Heart right ventricle (tissue), 16 donors: ENCODE measurements around the gene THAP10. TPM values are rescaled to one million over a fixed set of nuclear protein-coding genes. Genes with fewer than 3 reads are reported as not detected.

ENCODE experiments used
- ATAC-seq, 8 donors: fragments of 200-7000 bp; cut with Tn5 transposase; one replicate each; pipeline ENCODE4 v1.9.1; 2020; ENCODE audit warnings: mild to moderate bottlenecking in 8 of 8, moderate library complexity in 8 of 8, moderate number of reproducible peaks in 1 of 8
- DNase-seq, 2 donors: peaks; one replicate each; pipeline ENCODE4 v3.0.0-alpha.2; 2020
- H3K27ac ChIP-seq, 10 donors: fragments of 200-600 bp; sonication (generic) in 2 of 10; one replicate each; pipeline versions ENCODE4 v1.5.0 to v1.8.0; 2020 to 2022; ENCODE audit warnings: mild to moderate bottlenecking in 3 of 10
- H3K27me3 ChIP-seq, 7 donors: fragments of 200-600 bp; one replicate each; pipeline ENCODE4 v1.8.0; 2021 to 2022; ENCODE audit warnings: mild to moderate bottlenecking in 2 of 7
- H3K36me3 ChIP-seq, 9 donors: fragments of 200-600 bp; sonication (generic) in 1 of 9; one replicate each; pipeline versions ENCODE4 v1.5.0 to v1.8.0; 2020 to 2022; ENCODE audit warnings: mild to moderate bottlenecking in 2 of 9
- H3K4me1 ChIP-seq, 9 donors: fragments of 200-600 bp; sonication (generic) in 1 of 9; one replicate each; pipeline versions ENCODE4 v1.5.0 to v1.8.0; 2020 to 2022; ENCODE audit warnings: mild to moderate bottlenecking in 4 of 9
- H3K4me3 ChIP-seq, 10 donors: fragments of 200-600 bp; sonication (generic) in 2 of 10; one replicate each; pipeline versions ENCODE4 v1.5.0 to v1.8.0; 2020 to 2022; ENCODE audit warnings: mild to moderate bottlenecking in 7 of 10, moderate library complexity in 2 of 10
- H3K9me3 ChIP-seq, 11 donors: fragments of 200-600 bp in 10 of 11; sonication (generic) in 2 of 11; one replicate each; pipeline versions ENCODE4 v1.5.0 to v1.8.0; 2013 to 2022; ENCODE audit warnings: mild to moderate bottlenecking in 2 of 11, control low read depth in 1 of 11, moderate library complexity in 1 of 11
- CTCF ChIP-seq, 9 donors: fragments of 200-600 bp; sonication (generic) in 2 of 9; IDR thresholded peaks; one replicate each; pipeline versions ENCODE4 v1.5.0 to v1.8.0; 2021 to 2022; ENCODE audit warnings: antibody characterized with exemption in 9 of 9, mild to moderate bottlenecking in 5 of 9, moderate library complexity in 1 of 9
- WGBS, 2 donors: extraction: QIAGEN DNeasy Blood & Tissue Kit; methylation state at CpG; one replicate each; pipeline ENCODE4 v1.1.7; 2013; ENCODE audit warnings: inconsistent platforms in 1 of 2; 5-methylcytosine and 5-hydroxymethylcytosine counted together
- intact Hi-C, 10 donors: fragments of 100-400 bp; cut with DNase I; formaldehyde crosslinking; loops; one replicate each; pipeline versions ENCODE4 v1.11.1 to v1.14.2; 2022
- polyA plus RNA-seq, 2 donors: library from polyadenylated mRNA; stranded (reverse); fragments of 200-250 nt; gene quantifications; one replicate each; pipeline ENCODE4 v1.2.3, GENCODE V29; 2013
- total RNA-seq, 10 donors: library from RNA; stranded (reverse); fragmentation: NEBNext Ultra II Directional in 3 of 10; extraction: Animal tissue kit (Norgen Biotek cat#: 25700) in 3 of 10; gene quantifications; one replicate each; pipeline versions ENCODE4 v1.2.1 to v1.2.4, GENCODE V29; 2021 to 2023
- donor health status: Arrhythmogenic right ventricular cardiomyopathy.
- donor health status: ischemic (EF 13 %, LVEDD 7.1; RV severe dilation, severe dysfunction).
- donor health status: healthy with polysubstance abuse.
- donor health status: DM: no; HTN: yes; CAD: no.
- donor health status: DM: no; HTN: no; CAD: no.
- donor health status: ischemic (EF 25% LVEDD 6.9; RV normal size, moderate dysfunction).
- donor health status: ischemic (EF 25% LVEDD 5.7; RV mildly dilated, moderate dysfunction).
- donor health status: healthy.
- donor health status: DM: yes; HTN: yes; CAD: no.
- donor health status: Ischemic cardiomyopathy.
- donor health status: ischemic (EF 35%, LVEDD 5.7; RV mildly dilated, moderate dysfunction).
- donor health status: nonischemic (EF 11% LVEDD 7.7; RV severe dilation, severe dysfunction).
- donor health status: DM: yes; HTN: yes; CAD: no.
- donor health status: PGD.
- donor health status: ischemic (EF 29% LVEDD 5.4; RV normal size, mild dysfunction).
- donor health status: nonischemic (EF 23%, LVEDD 6.1; RV moderate dilation, normal function).

THAP10 gene
- total and polyA plus RNA-seq, 12 donors: 1.2 to 7.0 (median 4.4) TPM

DNA sequence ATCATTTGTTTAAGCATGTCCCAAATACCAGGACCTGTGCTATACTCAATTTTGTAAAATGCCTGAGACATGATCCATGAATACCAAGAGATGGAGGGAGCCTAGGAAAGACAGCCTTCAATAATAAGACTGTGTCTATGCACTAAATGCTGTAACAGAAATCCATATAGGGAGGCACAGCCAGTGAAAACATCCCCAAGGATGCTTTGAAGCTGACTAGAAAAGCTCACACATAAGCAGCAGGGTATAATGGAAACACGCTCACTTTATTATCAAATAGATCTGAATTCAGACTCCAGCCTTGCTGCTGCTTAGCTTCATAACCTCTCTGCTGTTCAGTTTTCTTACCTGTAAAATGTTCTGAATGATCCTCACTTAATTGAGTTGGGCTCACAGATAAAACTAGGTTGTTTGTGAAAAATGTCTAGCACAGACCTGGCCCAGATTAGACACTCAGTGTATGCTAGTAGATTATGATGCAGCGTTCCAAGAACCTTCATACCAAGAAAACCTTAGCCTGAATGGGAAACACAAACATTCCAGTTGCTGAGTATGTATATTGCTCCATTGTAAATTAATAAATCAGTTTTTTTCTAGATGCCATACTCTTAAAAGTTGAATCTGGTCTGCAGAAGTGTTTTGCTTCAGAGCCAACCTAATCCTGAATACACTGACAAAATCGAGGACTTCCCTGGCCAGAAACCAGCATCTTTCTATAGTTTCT, 34.5 kb downstream of the THAP10 start:
- Histone ChIP-seq H3K27ac (peak overlapping the region in 9 of 10 donors; percentile 23 to 96 (median 73)), H3K4me1 (peaks cover 0 to 46% (median 19%) of the 10 kb centered on the region in 9 donors), H3K27me3 (peaks cover 0 to 30% (median 0%) of the 10 kb centered on the region in 7 donors), H3K4me3 (no peak overlapping the region), H3K36me3 (no peaks in the 10 kb centered on the region), H3K9me3 (no peaks in the 10 kb centered on the region)
- TF ChIP-seq CTCF (IDR thresholded peaks at IDR 0.05): no peak
- 79 to 82% methylated on average over 3 of the region's 3 CpGs for WGBS, 2 donors
- DNase-seq (no peak), ATAC-seq (no peak)
- intact Hi-C loops: no loop called here

DNA sequence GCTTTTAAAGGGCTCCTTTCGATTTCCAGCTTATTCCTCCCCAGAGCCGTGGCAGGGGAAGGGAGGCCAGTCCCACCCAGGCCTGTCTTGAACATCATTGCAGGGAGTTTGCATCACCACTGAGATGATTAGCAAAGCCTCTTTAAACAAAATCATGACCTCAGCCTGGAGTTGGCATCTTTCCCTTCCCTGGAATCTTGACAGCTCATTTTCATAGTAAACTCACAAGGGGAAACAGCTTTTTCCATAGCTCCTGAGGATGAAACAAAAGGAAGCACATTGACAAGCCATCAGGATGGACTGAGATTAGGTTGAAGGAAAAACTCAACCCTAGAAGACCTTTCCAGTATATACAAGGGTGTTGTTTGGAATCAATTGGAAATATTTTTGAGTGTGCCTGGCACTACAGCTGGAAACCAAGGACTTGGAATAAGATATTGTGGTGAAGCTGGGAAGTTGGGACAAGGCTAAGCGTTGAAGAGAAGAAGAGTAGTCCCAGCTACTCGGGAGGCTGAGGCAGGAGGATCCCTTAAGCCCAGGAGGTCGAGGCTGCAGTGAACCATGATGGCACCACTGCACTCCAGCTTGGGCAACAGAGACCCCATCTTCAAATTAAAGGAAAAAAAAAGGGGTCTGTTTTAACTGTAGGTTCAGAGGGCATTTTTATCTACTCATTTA, 35.2 kb downstream of the THAP10 start:
- H3K9me3 ChIP-seq: no peaks in the 10 kb centered on the region
- peak overlapping the region in 1 of 10 donors; percentile 14 for H3K4me3 ChIP-seq
- peaks cover 0 to 1% (median 0%) of the 10 kb centered on the region in 9 donors for H3K36me3 ChIP-seq
- peak; percentile 51 to 91 for DNase-seq
- H3K27ac ChIP-seq: peak overlapping the region in 9 of 10 donors; percentile 23 to 97 (median 73)
- intact Hi-C loops: no loop called here
- ATAC-seq: peak; percentile 51 to 89 (median 78)
- H3K27me3 ChIP-seq: peaks cover 0 to 36% (median 0%) of the 10 kb centered on the region in 7 donors
- WGBS, 2 donors: 48 to 61% methylated on average over 5 of the region's 5 CpGs
- peaks cover 0 to 53% (median 23%) of the 10 kb centered on the region in 9 donors for H3K4me1 ChIP-seq
- no peak for TF ChIP-seq CTCF (IDR thresholded peaks at IDR 0.05)

DNA sequence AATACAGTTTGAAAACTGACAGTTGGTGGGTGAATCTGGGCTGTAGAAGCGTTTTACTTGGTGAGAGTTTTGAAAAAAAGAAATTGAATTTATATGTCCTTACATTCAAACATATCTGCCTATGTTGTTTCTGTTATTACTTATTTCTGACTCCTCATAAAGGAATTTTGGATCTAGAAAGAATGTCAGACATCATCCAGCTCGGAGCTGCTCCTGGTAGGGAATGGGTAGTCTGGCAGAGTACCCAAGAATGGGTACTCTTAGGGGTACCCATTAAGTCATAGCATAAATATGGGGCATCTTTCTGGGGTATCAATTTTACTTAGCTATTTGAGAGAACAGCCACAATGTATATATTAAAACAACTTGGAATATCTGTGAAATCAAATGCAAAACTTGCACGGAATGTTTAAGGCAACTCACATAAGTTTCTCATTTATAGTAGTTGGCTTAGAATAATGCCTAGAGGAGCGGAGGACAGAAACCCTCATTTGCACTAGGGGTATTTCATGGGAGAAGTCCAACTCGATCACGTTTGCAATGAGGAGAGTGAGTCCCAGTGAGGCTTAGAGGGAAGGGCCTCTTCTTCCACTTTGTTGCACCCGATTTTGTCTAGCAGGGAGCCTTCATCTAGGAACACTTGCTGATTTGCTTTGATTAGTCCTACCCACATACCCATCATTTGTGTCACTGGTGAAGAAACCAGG, 35.9 kb downstream of the THAP10 start:
- ATAC-seq (no peak), DNase-seq (no peak)
- Histone ChIP-seq H3K27me3 (peaks cover 0 to 43% (median 0%) of the 10 kb centered on the region in 7 donors), H3K4me1 (peaks cover 0 to 60% (median 28%) of the 10 kb centered on the region in 9 donors), H3K4me3 (peak overlapping the region in 1 of 10 donors; percentile 14), H3K9me3 (no peaks in the 10 kb centered on the region), H3K27ac (peak overlapping the region in 9 of 10 donors; percentile 23 to 97 (median 73)), H3K36me3 (peaks cover 0 to 8% (median 3%) of the 10 kb centered on the region in 9 donors)
- no peak for TF ChIP-seq CTCF (IDR thresholded peaks at IDR 0.05)
- intact Hi-C loops: no loop called here
- 66 to 67% methylated on average over 7 of the region's 7 CpGs for WGBS, 2 donors

DNA sequence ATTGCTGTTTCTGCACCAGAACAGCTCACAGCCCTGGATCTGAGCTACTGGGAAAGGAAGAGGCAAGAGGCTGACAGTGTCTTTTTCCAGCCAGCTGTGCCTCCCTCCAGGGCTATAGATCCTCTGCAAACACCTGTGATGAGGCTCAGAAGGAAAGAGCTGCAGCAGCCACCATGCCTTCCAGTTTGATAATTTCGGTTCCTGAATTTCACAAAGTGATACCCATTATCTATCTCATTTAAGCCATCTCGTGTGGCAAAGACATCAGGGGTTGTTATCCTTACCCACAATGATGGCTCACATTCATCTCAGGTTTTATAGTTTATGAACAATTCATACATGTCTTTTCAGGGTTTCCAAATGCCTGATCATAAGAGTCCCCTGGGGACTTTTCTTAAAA, 36.5 kb downstream of the THAP10 start:
- no peak for TF ChIP-seq CTCF (IDR thresholded peaks at IDR 0.05)
- intact Hi-C loops: no loop called here
- Histone ChIP-seq H3K4me3 (no peak overlapping the region), H3K27ac (peak overlapping the region in 7 of 10 donors; percentile 37 to 97 (median 95)), H3K27me3 (peaks cover 0 to 48% (median 0%) of the 10 kb centered on the region in 7 donors), H3K4me1 (peaks cover 0 to 61% (median 31%) of the 10 kb centered on the region in 9 donors), H3K9me3 (no peaks in the 10 kb centered on the region), H3K36me3 (peaks cover 0 to 14% (median 8%) of the 10 kb centered on the region in 9 donors)
- DNase-seq (no peak), ATAC-seq (no peak)
- WGBS, 2 donors: 88 to 93% methylated on average over 2 of the region's 2 CpGs
